NB4 (cell line): Measurements from ENCODE around the gene WDFY3.

ENCODE experiments used
- DNase-seq: peaks from one replicate; pipeline ENCODE4 v3.0.0; 2010; ENCODE audit warnings: low read depth
- H3K4me3 ChIP-seq: one replicate; pipeline ENCODE4 v1.5.1; 2011; ENCODE audit warnings: mild to moderate bottlenecking, low read depth, low read length, moderate library complexity
- MYC ChIP-seq: IDR thresholded peaks from 2 replicates; pipeline ENCODE4 v1.6.1; 2011; ENCODE audit warnings: low read depth, low read length
- POLR2A ChIP-seq: IDR thresholded peaks from 2 replicates; pipeline ENCODE4 v1.6.1; 2011; ENCODE audit warnings: mild to moderate bottlenecking; ENCODE audit not compliant: insufficient read length; ENCODE audit errors: extremely low read depth
- TF ChIP-seq, protein P1 (sequence below): IDR thresholded peaks from one replicate; pipeline ENCODE4 v1.5.1; 2012; ENCODE audit warnings: low read depth, low read length
- TF ChIP-seq, protein P2 (sequence below): IDR thresholded peaks from 2 replicates; pipeline ENCODE4 v1.6.1; 2011; ENCODE audit warnings: low read depth, low read length

WDFY3 gene

DNA sequence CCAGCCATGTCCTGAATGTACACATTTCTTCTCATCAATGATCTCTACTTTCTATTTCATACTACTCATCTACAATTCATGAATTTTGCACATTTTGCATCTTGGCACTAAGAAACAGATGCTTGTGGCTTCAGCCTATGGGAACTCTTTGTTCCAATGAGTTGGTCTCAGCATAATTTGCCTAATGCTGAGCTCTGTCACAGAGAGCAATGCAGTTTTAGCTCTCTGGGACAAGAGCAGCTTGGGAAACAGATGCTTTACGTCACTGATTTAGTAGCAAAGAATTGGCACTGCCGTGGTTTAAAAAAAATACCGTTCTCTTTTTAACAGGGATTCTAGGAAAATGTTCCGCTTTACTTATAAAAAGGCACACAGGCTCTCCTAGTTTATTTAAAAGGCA is 162.4 kb downstream of the WDFY3 start:
- TF ChIP-seq, protein P1, sequence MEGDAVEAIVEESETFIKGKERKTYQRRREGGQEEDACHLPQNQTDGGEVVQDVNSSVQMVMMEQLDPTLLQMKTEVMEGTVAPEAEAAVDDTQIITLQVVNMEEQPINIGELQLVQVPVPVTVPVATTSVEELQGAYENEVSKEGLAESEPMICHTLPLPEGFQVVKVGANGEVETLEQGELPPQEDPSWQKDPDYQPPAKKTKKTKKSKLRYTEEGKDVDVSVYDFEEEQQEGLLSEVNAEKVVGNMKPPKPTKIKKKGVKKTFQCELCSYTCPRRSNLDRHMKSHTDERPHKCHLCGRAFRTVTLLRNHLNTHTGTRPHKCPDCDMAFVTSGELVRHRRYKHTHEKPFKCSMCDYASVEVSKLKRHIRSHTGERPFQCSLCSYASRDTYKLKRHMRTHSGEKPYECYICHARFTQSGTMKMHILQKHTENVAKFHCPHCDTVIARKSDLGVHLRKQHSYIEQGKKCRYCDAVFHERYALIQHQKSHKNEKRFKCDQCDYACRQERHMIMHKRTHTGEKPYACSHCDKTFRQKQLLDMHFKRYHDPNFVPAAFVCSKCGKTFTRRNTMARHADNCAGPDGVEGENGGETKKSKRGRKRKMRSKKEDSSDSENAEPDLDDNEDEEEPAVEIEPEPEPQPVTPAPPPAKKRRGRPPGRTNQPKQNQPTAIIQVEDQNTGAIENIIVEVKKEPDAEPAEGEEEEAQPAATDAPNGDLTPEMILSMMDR = no peak
- TF ChIP-seq POLR2A (no peak), MYC (no peak)
- TF ChIP-seq, protein P2, sequence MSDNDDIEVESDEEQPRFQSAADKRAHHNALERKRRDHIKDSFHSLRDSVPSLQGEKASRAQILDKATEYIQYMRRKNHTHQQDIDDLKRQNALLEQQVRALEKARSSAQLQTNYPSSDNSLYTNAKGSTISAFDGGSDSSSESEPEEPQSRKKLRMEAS = no peak
- H3K4me3 ChIP-seq = no peak overlapping the region
- DNase-seq = no peak

DNA sequence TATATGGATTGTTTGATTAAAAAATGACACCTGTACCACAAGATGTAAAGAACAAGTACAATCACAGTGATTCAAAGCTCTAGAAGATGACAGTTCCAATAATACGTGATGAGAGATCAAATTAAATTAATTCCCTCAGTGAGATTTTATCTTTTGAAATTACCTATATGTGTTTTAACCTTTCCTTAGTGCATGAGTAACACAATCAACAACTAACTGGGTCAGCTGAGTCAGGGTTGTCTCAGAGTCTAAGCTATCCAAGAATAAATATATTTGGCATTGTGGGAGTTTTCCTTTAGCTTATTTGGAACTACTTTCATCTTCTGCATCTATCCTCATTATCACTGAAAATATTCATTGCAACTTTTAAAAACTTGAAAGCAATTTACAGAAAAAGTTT is 162.8 kb downstream of the WDFY3 start:
- H3K4me3 ChIP-seq = no peak overlapping the region
- TF ChIP-seq, protein P1 = no peak
- TF ChIP-seq, protein P2 = no peak
- TF ChIP-seq POLR2A = no peak
- no peak for TF ChIP-seq MYC
- DNase-seq = no peak

DNA sequence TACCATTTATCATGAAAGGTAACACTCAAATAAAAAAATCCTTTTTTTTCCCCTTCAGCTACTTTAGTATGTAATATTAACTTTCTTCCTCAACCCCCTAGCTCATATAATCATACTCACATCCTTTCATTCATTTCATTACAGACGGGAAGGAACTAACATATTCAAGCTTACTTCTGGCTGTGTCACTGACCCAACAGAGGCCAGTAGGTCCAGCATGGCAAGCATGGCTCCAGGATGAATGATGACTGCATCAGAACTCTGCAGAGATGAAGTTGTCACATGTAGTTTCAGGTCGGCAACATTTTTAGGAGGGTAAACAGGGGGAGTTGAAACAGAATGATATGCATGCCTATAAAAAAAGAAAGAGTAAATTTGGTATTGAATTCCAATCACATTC is 163.4 kb downstream of the WDFY3 start:
- DNase-seq = no peak
- TF ChIP-seq, protein P2 = no peak
- TF ChIP-seq MYC (no peak), POLR2A (no peak)
- TF ChIP-seq, protein P1 = no peak
- H3K4me3 ChIP-seq = no peak overlapping the region

DNA sequence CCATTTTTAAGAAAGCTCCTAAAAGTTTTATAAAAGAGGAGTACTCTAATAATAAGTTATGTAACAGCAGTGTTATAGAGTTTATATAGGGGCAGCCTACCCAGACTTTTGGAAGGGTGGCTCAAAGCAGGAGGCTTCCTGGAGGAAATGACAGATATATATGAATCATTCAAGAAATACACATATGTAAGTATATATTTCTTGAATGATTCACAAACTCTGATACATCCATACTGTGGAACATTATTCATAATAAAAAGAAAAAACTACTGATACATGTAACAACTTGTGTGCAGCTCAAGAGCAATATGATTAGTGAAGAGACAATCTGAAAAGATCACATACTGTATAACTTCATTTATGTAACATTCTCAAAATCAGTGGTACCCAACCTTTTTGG is 166.2 kb downstream of the WDFY3 start:
- no peak for DNase-seq
- H3K4me3 ChIP-seq = no peak overlapping the region
- no peak for TF ChIP-seq MYC
- TF ChIP-seq, protein P2 = no peak
- no peak for TF ChIP-seq POLR2A
- TF ChIP-seq, protein P1 = no peak

DNA sequence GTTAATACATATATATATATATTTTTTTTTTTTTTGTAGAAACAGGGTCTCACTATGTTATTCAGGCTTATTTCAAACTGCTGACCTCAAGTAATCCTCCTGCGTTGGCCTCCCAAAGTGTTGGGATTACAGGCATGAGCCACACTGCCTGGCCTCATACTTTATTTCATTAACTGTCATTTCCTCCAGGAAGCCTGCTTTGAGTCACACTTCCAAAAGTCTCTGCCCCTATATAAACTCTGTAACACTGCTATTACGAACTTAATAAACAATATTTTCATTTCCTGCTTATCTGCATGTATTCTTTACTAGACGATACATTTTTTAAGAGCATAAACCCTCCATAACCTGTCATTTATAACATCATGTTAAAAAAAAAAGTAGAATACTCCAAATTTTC is 167.2 kb downstream of the WDFY3 start:
- TF ChIP-seq POLR2A = no peak
- no peak for DNase-seq
- H3K4me3 ChIP-seq = no peak overlapping the region

DNA sequence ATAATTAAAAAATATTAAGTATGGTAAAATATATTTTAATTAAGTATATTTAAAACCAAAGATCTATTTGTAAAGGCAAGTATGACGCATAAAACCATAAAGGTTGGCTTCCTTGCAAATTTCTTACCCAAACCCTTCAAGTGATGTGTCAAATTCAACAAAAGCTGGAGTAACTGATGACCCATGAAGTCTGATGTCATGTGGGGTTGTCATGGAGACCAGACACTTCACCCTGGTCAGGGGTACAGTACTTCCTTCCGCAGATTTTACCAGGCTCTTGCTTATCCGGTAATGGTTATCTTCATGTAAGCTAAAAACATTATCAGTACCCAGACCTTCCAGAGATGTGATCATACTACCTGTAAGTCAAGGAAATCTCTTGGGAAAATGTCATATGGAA is 170.1 kb downstream of the WDFY3 start:
- H3K4me3 ChIP-seq = no peak overlapping the region
- peak; percentile 8 for DNase-seq
- TF ChIP-seq, protein P2 = no peak
- TF ChIP-seq MYC (no peak), POLR2A (no peak)
- TF ChIP-seq, protein P1 = no peak
